ENCODE results near the gene ANO1.
"Not testable (repeated sequence)": the region's sequence is repeated elsewhere in the genome, so short reads cannot be mapped to it uniquely, and the experiment has no call there.

ANO1 gene

DNA sequence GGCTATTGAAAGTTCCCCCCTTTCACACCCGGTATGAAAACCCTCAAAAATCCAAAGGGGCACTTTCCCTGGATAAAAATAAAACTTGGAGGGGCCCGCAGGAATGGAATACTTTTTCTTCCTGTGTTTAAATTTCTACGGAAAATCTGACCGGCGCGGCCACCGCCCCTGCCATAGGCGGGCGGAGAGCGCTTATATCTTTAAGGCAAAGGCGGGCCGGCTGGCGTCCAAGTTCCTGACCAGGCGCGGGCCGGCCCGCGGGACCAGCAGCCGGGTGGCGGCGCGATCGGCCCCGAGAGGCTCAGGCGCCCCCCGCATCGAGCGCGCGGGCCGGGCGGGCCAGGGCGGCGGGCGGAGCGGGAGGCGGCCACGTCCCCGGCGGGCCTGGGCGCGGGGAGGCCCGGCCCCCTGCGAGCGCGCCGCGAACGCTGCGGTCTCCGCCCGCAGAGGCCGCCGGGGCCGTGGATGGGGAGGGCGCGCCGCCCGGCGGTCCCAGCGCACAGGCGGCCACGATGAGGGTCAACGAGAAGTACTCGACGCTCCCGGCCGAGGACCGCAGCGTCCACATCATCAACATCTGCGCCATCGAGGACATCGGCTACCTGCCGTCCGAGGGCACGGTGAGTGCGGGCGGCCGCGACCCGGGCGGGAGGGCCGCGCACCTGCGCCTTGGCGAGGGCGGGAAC is at the start of gene ANO1:
Gene ANO1 (plus strand): TSS at position 223 of the 686 bp plus-strand sequence. CDS start 290 bp downstream, at position 513.
- peak; percentile 91 for DNase-seq

- DNase-seq = no peak
These were observed 48.8 kb upstream of the ANO1 start for GRCh38 chr11:70029115-70029860.

DNA sequence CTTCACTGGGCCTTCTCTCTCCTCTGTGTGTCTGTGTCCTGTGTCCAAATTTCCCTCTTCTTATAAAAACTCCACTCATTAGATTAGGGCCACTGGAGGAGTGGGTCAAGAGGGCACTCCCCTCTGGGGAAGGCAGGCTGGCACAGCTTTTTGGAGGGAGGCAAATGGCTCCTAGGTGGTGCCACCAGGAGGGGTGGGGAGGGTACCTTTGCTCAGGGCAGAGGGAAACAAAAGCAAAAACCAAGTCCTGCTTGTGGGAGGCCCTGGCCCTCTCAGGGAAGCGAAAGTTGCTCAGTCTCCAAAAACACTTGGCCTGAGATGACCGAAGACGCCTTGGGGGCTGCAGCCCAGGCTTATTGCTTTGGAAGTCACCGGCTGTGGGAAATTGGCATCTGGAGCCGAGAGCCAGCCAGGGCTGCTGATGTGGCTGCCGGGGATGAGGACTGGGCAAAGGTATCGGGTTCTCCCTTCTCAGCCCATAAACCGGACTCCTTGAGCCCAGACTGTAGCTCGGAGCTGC is 48.2 kb upstream of the ANO1 start:
- no peak for DNase-seq

GRCh38 chr11:70030412-70030811 is 47.7 kb upstream of the ANO1 start:
- no peak for DNase-seq

DNA sequence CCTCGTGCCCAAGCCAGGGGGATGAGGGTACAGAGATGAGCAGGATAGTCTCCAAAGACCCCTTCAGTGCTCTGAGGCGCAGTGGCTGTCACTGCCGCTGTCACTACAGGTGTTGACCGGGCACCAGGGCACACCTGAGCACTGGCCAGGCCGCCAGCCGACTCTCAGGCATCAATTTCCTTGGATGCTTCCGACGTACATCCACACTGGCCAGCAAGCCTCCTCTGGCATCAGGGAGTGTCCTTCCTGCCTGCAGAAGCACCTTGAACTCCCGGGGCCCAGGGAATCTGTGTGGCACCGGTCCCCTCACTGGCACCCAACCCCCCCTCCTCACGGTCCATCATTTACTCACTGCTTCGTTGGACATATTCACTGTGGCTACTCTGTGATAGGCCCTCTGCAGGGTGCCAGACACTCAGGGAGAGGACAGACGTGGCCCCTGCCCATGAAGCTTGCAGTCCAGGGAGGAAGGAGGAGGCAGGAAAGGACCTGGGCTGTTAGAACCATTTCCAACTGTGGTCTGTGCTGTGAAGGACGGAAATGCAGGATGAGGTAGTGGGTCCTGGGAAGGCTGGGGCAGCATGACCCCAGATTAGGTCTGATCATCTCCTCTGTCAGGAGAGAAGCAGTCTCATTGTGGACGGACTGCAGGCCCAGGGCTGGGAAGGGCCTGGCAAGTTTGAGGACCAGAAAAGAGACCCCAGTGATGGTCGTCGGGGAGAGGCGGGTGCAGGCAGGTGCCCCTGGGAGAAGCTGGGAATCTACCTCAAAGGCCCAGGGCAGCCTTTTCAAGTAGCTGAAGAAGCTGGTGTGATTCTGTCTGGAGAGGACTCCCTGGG is 46.3 kb upstream of the ANO1 start:
- DNase-seq = no peak

GRCh38 chr11:70032470-70032795 is 45.7 kb upstream of the ANO1 start:
- no peak for DNase-seq

DNA sequence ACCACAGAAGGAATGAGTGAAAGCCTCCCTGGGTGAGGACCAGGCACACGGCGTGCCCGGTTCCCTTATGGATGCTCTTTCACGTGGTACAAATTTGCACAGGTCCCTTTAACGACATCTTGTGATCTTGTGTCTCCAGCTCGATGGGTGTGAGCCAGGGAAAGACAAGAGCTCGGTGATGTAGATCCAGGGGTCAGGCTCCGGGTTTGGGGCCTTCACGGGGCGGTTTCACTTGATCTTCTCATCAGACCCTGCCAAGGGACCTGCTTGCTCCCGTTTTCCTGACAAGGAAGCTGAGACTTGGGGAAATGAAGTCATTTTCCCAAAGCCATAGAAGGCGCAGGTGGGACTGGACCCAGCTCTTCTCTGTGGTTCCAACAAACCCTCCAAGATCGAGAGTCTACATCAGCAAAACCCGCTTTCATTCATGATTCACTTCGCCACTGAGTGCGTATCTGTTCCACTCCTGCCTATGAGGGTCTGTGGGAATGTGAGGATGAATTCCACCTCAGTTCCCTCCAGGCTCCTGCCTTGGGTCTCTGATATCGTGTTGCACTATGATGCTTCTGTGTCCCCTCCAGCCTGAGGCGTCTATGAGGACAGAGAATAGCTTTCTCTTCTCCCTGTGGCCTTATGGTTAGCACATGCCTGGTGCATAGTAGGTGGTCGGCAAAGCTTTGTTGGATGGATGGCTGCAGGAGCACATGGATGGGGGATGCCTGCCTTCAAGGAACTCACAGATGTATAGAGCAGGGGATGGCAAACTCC is 45.0 kb upstream of the ANO1 start:
- no peak for DNase-seq

- no peak for DNase-seq
These were observed 44.4 kb upstream of the ANO1 start for GRCh38 chr11:70033711-70034070.

GRCh38 chr11:70034740-70035365 is 43.3 kb upstream of the ANO1 start:
- DNase-seq = no peak

- DNase-seq = not testable (repeated sequence)
These were observed 42.5 kb upstream of the ANO1 start for GRCh38 chr11:70035665-70036064.

DNA sequence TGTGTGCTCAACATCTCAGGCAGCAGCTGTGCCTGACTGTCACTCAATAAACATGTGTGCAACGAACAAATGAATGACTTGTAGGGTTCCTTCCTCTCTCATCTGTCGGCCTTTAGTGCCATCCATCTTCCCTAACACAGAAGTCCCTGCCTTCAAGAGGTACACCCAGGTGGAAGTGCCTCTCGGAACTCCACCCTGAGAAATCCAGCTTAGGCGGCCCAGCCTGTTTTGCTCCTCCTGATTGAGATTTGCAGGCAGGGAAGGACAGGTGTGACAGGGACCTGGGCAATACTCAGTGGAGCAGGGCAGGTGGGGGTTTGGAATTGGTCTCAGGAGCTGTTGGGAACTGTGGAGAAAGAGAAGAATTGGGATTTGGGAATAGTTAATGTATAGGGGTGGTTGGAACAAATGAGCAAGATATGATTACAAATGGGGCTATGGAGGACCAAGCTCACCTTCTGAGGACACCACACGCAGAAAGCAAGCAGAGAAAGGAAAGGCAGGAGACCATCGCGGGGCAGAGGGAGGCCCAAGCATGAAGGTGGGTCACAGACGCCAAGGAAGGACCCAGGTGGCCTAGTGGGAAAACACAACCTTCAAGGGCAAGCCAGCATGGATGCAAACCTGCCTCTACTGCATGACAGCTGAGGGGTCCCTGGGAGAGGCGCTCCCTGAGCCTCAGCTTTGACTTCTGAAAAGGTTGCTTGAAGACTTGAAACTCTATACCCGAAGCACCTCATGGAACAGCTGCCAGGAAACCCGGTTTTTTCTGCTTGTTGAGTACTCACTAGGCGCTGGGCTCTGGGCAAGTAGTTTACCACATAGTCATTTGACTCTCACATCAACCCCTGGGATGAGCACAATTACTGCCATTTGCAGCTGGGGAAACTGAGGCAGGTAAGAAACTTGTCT is 40.9 kb upstream of the ANO1 start:
- DNase-seq = no peak

DNA sequence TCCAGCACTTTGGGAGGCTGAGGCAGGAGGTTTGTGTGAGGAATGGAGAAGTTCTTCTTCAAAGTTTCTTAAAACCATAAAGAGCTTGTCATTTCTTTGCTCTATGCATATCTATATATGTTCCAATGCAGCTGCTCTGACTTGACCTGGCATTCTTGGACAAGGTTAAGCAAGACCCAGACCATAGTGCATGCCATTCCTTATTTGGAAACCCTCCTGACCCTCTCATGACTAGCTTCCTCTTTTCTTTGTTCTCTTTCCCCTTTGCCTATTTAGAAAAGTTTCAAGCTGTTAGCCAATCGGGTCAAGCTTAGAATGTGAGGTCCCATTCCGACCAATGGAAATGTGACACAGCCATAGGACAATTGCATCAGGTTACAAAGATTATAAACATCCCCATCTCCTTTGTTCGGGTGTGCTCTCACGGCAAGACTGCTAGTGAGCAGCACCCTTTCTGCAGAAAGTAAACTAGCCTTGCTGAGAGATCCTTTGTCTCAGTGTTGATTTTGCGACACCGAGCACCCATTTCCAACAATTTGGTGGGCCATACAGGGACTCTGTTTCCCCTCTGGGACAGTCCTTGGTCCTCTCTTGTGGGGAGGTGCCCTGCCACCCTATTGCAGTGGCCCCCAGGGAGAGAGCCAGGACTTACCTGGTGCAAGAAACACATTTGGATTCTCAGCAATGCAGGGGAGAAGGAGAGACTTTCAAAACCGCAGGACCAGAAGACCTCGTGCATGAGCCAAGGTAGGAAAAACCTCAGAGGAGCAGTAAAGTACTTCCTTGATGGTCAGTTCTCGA is 39.9 kb upstream of the ANO1 start:
- no peak for DNase-seq

DNA sequence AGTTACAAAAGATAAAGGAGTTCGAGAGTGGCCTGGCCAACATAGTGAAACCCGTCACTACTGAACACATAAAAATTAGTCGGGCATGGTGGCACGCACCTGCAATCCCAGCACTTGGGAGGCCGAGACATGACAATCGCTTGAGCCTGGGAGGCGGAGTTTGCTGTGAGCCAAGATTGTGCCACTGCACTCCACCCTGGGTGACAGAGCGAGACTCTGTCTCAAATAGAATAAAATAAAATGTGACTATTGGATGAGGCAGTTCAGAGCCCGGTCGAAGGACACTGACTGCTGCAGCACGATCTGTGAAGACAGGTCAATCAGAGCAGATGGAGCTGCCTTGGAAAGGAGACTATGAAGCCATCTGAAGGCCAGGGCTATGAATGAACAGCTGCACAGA is 37.7 kb upstream of the ANO1 start:
- DNase-seq = no peak

DNA sequence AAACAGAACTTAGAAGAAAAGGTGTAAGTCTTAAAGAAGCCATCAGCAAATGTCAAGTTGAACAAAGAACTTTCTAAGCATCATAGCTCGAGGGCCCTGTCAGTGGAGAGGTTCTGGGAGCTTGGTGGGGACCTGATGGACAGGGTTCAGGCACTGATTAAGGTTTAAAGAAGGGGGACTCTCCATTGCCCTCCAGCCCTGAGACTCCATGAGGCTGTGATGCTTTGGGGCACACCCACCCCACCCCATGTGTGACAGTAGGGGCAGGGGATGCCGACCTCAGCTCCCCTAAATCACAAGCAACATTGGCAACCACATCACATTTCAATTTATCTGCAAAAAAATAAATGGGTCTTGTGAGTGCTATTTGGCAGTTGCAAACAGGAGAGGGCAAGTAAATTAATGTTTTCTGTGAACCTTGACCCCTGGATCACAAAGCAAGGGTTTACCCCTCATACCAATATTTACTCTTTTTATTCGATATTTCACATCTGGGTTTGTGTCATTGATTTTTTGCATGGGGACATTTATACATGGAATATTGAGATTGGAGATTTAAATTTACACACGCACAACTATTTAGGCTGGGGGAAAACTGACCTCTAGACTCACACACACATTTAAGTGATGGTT is 37.1 kb upstream of the ANO1 start:
- no peak for DNase-seq

DNA sequence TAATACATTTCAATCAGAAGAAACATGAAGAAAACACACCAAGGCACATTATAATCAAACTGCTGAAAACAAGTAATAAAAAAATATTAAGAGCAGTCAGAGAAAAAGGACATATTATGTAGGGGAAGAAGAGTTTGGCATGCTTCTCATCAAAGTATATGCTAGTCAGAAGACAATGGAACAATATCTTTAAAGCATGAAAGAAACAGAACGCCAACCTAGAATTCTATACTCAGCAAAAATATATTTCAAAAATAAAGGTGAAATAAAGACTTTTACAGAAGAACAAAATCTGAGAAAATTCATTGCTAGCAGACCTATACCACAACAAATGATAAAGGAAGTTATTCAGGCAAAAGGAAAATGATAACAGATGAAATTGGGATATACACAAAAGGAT is 34.6 kb upstream of the ANO1 start:
- no peak for DNase-seq

GRCh38 chr11:70046089-70046488 is 32.0 kb upstream of the ANO1 start:
- no peak for DNase-seq

GRCh38 chr11:70048279-70049024 is 29.7 kb upstream of the ANO1 start:
- no peak for DNase-seq

DNA sequence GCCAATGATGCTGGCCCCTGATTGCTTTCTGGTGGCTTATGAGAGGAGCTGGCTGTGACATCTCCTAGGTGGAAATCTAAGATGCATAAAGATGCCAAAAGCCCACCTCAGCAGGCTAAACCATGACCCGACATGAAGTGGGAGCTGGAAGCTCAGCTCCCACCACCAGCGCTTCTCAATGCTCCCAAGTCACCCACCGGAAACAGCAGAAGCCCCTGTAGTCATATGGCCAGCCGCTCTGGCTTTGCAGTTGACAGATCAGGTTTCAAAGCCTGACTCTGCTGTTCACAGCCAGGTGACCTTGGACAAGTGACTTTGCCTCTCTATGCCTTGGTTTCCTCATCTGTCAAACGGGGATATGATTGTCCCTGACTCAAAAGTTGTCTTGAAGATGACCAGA is 29.1 kb upstream of the ANO1 start:
- DNase-seq = no peak

DNA sequence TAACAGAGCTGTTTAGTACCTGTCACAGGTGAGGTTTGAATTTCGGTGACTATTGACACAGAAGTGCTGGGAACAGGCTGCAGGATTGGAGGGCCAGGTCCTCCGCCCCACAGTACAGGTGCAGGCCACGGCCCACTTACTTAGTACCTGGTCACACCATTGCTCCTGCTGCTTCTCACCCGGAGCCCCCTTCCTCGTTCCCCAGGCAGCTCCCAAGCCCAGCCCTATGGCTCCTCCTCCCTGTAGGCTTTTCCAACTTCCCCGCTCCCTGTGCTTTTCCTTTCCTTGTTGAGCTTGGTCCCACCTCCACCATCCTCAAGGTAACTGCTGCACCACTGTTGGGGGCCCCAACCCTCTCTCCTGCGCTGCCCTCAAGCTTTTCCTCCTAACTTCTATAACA is 27.9 kb upstream of the ANO1 start:
- no peak for DNase-seq
